ENCODE results near the gene ING2. TPM values are rescaled to one million over a fixed set of nuclear protein-coding genes. Genes with fewer than 3 reads are reported as not detected.
A peak's percentile ranks its signal among the peaks of the same experiment; 100 is the strongest.

The ING2 gene
- total RNA-seq (8.3 and 10.0 TPM in 2 replicates), polyA plus RNA-seq (7.8 and 10.2 TPM in 2 replicates), polyA minus RNA-seq (5.4 and 11.8 TPM in 2 replicates)
- total RNA-seq (2013) = 10.6 TPM

GRCh38 chr4:183504930-183505610, at the start of gene ING2:
TSS of gene ING2 (plus strand) at chr4:183505058. CDS start at chr4:183505196, 138 bp downstream.
- Histone ChIP-seq H3K27ac (ENCODE audit: low read length in 2 of 2) (peak within 1 kb of the TSS; percentile 88 to 97), H3K9me3 (ENCODE audit: control extremely low read depth in 1 of 3, control insufficient read depth in 2 of 3, insufficient read depth in 1 of 3, low read length in 2 of 3) (no peaks in the 10 kb centered on the region), H4K20me1 (ENCODE audit: control insufficient read depth, insufficient read depth, low read length, poor library complexity, severe bottlenecking) (no peaks in the 10 kb centered on the region), H3K36me3 (replicated peaks in 1 of 2; ENCODE audit: control extremely low read depth in 1 of 2, control insufficient read depth in 1 of 2, extremely low read depth in 1 of 2, insufficient read depth in 2 of 2, low read length in 1 of 2) (no peaks in the 10 kb centered on the region), H3K9ac (ENCODE audit: low read length) (peak within 1 kb of the TSS; percentile 95), H3K4me3 (ENCODE audit: control extremely low read depth in 1 of 5, extremely low read depth in 1 of 5, insufficient read depth in 1 of 5, low read depth in 2 of 5, low read length in 4 of 5) (peak within 1 kb of the TSS; percentile 72 to 99 (median 85)), H3K27me3 (replicated peaks in 1 of 4; ENCODE audit: control extremely low read depth in 1 of 4, control insufficient read depth in 3 of 4, insufficient read depth in 4 of 4, low read length in 3 of 4) (no peaks in the 10 kb centered on the region), H3K79me2 (ENCODE audit: control insufficient read depth, insufficient read depth, low read length) (peaks cover 19% of the 10 kb centered on the region), H3K4me1 (ENCODE audit: control insufficient read depth in 2 of 2, insufficient read depth in 2 of 2, low read length in 2 of 2) (peaks cover 7 to 10% of the 10 kb centered on the region in 2 donors), H3K4me2 (replicated peaks; ENCODE audit: low read depth, low read length, poor library complexity, severe bottlenecking) (peak within 1 kb of the TSS; percentile 81), H2AFZ (ENCODE audit: insufficient read depth, low read depth, low read length, poor library complexity, severe bottlenecking) (peak within 1 kb of the TSS; percentile 96)
- no peaks in the 10 kb centered on the region for H3K9me3 Mint-ChIP-seq (ENCODE audit: insufficient read depth)
- H3K27me3 Mint-ChIP-seq = no peaks in the 10 kb centered on the region
- CTCF ChIA-PET = interaction anchor here (1.1 to 3.3 kb wide), 5 partner anchors 33 to 587 kb away, joined by 3 to 10 read pairs (median 4); partner anchors contain the start of gene CDKN2AIP
- H3K27ac Mint-ChIP-seq = peak within 1 kb of the TSS; percentile 100
- ATAC-seq (ENCODE audit: low read depth) (peak; percentile 57), DNase-seq (no peak)
- TF ChIP-seq EZH2 (IDR thresholded peaks at IDR 0.05; ENCODE audit: borderline replicate concordance, insufficient read depth, low read depth, low read length, poor library complexity, severe bottlenecking) = no peak
- no peak for TF ChIP-seq CTCF (IDR thresholded peaks at IDR 0.05)
- under 1% methylated on average over 68 of the region's 68 CpGs for WGBS (ENCODE audit: insufficient coverage)
- POLR2A ChIA-PET = interaction anchor here (1.2 to 3.2 kb wide), 5 partner anchors 59 to 1228 kb away, joined by 3 to 15 read pairs (median 5); partner anchors contain the start of genes CDKN2AIP, CENPU, RWDD4 and TRAPPC11
- H3K4me1 Mint-ChIP-seq = peaks cover 12% of the 10 kb centered on the region
- intact Hi-C loops (cut with micrococcal nuclease) = loop anchor here (1.0 to 10.0 kb wide), 14 partner anchors 33 to 1920 kb away; partner anchors contain the start of genes ANKRD37, CDKN2AIP, CENPU and CFAP97
- peak within 1 kb of the TSS; percentile 98 for H3K4me3 Mint-ChIP-seq

Data from B cell (primary cell).